GM19099 (cell line): ENCODE data around the gene SPIN2B.

Experiments used
- POLR2A ChIP-seq: IDR thresholded peaks from 3 replicates; pipeline ENCODE4 v1.6.1; 2011; ENCODE audit warnings: low read depth; ENCODE audit not compliant: insufficient read length; ENCODE audit errors: extremely low read depth

SPIN2B gene

GRCh38 chrX:57074458-57074857, 46.9 kb downstream of the SPIN2B start:
- no peak for TF ChIP-seq POLR2A

GRCh38 chrX:57070185-57070984, 51.0 kb downstream of the SPIN2B start:
- TF ChIP-seq POLR2A = no peak
